K562 (cell line): ENCODE results near the gene HDAC5. TPM values are rescaled to one million over a fixed set of nuclear protein-coding genes. Genes with fewer than 3 reads are reported as not detected.

Source experiments
- ATF3 ChIP-seq, 2 experiments: fragments of 450-650 bp in 1 of 2; sonication (generic) in 1 of 2; formaldehyde crosslinking in 1 of 2; IDR thresholded peaks in 1 of 2; conservative IDR thresholded peaks in 1 of 2; 2 replicates each; pipeline versions ENCODE4 v1.6.1 to v1.8.1; 2016 to 2023; ENCODE audit warnings: mild to moderate bottlenecking in 2 of 2, moderate library complexity in 2 of 2, inconsistent platforms in 1 of 2, missing genetic modification reagents in 1 of 2
- BCLAF1 ChIP-seq, 2 experiments: fragments of 450-650 bp in 1 of 2; IDR thresholded peaks; 2 replicates each; pipeline ENCODE4 v1.6.1; 2011 to 2017; ENCODE audit warnings: low read depth in 2 of 2, antibody characterized with exemption in 1 of 2, borderline replicate concordance in 1 of 2, low read length in 1 of 2, mild to moderate bottlenecking in 1 of 2, mixed read lengths in 1 of 2; ENCODE audit not compliant: control insufficient read depth in 1 of 2
- CBX3 ChIP-seq, 2 experiments: IDR thresholded peaks; 1 replicate in 1 of 2; 2 replicates in 1 of 2; pipeline ENCODE4 v1.6.1; 2012; ENCODE audit warnings: inconsistent platforms in 2 of 2, low read length in 2 of 2, borderline replicate concordance in 1 of 2, control low read depth in 1 of 2
- CREB3L1 ChIP-seq: fragments of 450-650 bp; IDR thresholded peaks from 2 replicates; pipeline ENCODE4 v1.6.1; 2014; ENCODE audit warnings: low read depth, mild to moderate bottlenecking, moderate library complexity, borderline replicate concordance
- E2F6 ChIP-seq, 2 experiments: IDR thresholded peaks; 2 replicates each; pipeline ENCODE4 v1.6.1; 2011; ENCODE audit warnings: borderline replicate concordance in 1 of 2, control low read depth in 1 of 2, low read depth in 1 of 2, low read length in 1 of 2, mild to moderate bottlenecking in 1 of 2, mixed read lengths in 1 of 2, moderate library complexity in 1 of 2; ENCODE audit not compliant: insufficient read depth in 1 of 2, insufficient read length in 1 of 2, poor library complexity in 1 of 2, severe bottlenecking in 1 of 2; ENCODE audit errors: extremely low read depth in 1 of 2
- ETS2 ChIP-seq: IDR thresholded peaks from 2 replicates; pipeline ENCODE4 v1.6.1; 2016; ENCODE audit warnings: borderline replicate concordance, missing genetic modification characterization, mild to moderate bottlenecking, moderate library complexity, missing compliant biosample characterization; ENCODE audit not compliant: poor library complexity, severe bottlenecking
- FOS ChIP-seq: IDR thresholded peaks from 3 replicates; pipeline ENCODE4 v1.6.1; 2011; ENCODE audit not compliant: insufficient read length; ENCODE audit errors: extremely low read depth
- GTF2E2 ChIP-seq: fragments of 200-800 bp; sonication (Bioruptor generic); IDR thresholded peaks from 2 replicates; pipeline ENCODE4 v1.6.1; 2016; ENCODE audit warnings: missing genetic modification characterization, missing compliant biosample characterization
- KDM1A ChIP-seq, 2 experiments: fragments of 450-650 bp; IDR thresholded peaks; 2 replicates each; pipeline ENCODE4 v1.6.1; 2016; ENCODE audit warnings: mild to moderate bottlenecking in 2 of 2
- MCM2 ChIP-seq: fragments of 450-650 bp; IDR thresholded peaks from 2 replicates; pipeline ENCODE4 v1.6.1; 2017; ENCODE audit warnings: low read depth, mild to moderate bottlenecking
- MITF ChIP-seq: IDR thresholded peaks from 2 replicates; pipeline ENCODE4 v1.6.1; 2014; ENCODE audit warnings: antibody characterized with exemption
- TAF15 ChIP-seq: fragments of 200-400 bp; formaldehyde crosslinking; IDR thresholded peaks from 2 replicates; pipeline ENCODE4 v1.6.1; 2017; ENCODE audit warnings: mild to moderate bottlenecking, low read depth, low read length, moderate library complexity
- USF2 ChIP-seq: sonication (generic); formaldehyde crosslinking; IDR thresholded peaks from 2 replicates; pipeline ENCODE4 v1.5.0; 2020; ENCODE audit warnings: missing genetic modification reagents
- ZNF239 ChIP-seq: fragments of 250-450 bp; sonication (Bioruptor Pico); IDR thresholded peaks from 2 replicates; pipeline ENCODE4 v1.4.0; 2020; ENCODE audit warnings: mild to moderate bottlenecking
- ZNF316 ChIP-seq: fragments of 450-650 bp; IDR thresholded peaks from 2 replicates; pipeline ENCODE4 v1.6.1; 2016
- ZNF507 ChIP-seq: conservative IDR thresholded peaks from 2 replicates; pipeline ENCODE4 v1.6.1; 2017; ENCODE audit warnings: missing genetic modification characterization, missing compliant biosample characterization
- ZNF583 ChIP-seq: fragments of 250-450 bp; sonication (Bioruptor Pico); IDR thresholded peaks from 2 replicates; pipeline ENCODE4 v1.4.0; 2020
- polyA plus RNA-seq, 8 experiments: library from polyadenylated mRNA; depleted of rRNA in 4 of 8; stranded (reverse) in 5 of 8; unstranded in 3 of 8; fragments of >200 nt; fragmentation: Nextera tagmentation in 2 of 8; fragmentation: Illumina TruSeq in 1 of 8; extraction: Ambion mirVana in 2 of 8; extraction: Trizol in 1 of 8; gene quantifications; 2 replicates each; pipeline versions ENCODE4 v1.2.1 to v1.2.3, GENCODE V29; 2011 to 2014; ENCODE audit warnings: inconsistent platforms in 1 of 8, missing spikeins in 1 of 8
- total RNA-seq, 7 experiments: library from RNA; depleted of rRNA in 6 of 7; stranded (reverse); fragments of >200 nt in 6 of 7; fragmentation: Illumina TruSeq in 2 of 7; extraction: Trizol in 2 of 7; gene quantifications; 2 replicates each; pipeline versions ENCODE4 v1.2.1 to v1.2.3, GENCODE V29; 2011 to 2021; ENCODE audit warnings: low replicate concordance in 1 of 7

HDAC5 gene
- total and polyA plus RNA-seq, 9 of the 15 experiments (the other 6 are each of a cell fraction or from before 2014, with no cell fraction given) = 0.45 to 26.2 (median 16.4) TPM

GRCh38 chr17:44159519-44160210 lies 36.2 kb upstream of the HDAC5 start (continued):
- TF ChIP-seq ZNF316 (peak; percentile 98), TAF15 (no peak), ZNF239 (CRISPR knock-in tag) (peak; percentile 82), ETS2 (no peak), ATF3 (IDR thresholded peaks at IDR 0.05) (peak; percentile 97), ATF3 (CRISPR knock-in tag; conservative IDR thresholded peaks at IDR 0.05) (peak; percentile 91), GTF2E2 (tag) (no peak), USF2 (CRISPR knock-in tag) (peak; percentile 95), E2F6 (IDR thresholded peaks at IDR 0.05; ENCODE audit: borderline replicate concordance in 1 of 2, extremely low read depth in 1 of 2, insufficient read depth in 1 of 2, insufficient read length in 1 of 2, low read depth in 1 of 2, low read length in 1 of 2, poor library complexity in 1 of 2, severe bottlenecking in 1 of 2) (peak; percentile 3 to 29), MITF (peak; percentile 78), CREB3L1 (0 out of 2 replicates have a peak, but pooled peaks have one; percentile 46), KDM1A (IDR thresholded peaks at IDR 0.05) (peak; percentile 21 to 56; a peak in 2 of 4 replicates), CBX3 (IDR thresholded peaks at IDR 0.05; ENCODE audit: borderline replicate concordance in 1 of 2, low read length in 2 of 2) (peak in 1 of 2 experiments; percentile 26; a peak in 1 of 3 replicates), MCM2 (no peak), FOS (peak; percentile 47), ZNF507 (tag) (no peak; the same call in 1 of the 2 replicates), ZNF583 (CRISPR knock-in tag) (no peak), BCLAF1 (IDR thresholded peaks at IDR 0.05; ENCODE audit: borderline replicate concordance in 1 of 2, control insufficient read depth in 1 of 2, low read depth in 2 of 2, low read length in 1 of 2) (no peak)
